Esophagus muscularis mucosa (tissue), 4 donors: ENCODE results near the gene MLANA.

Experiments
- EP300 ChIP-seq: sonication (generic); formaldehyde crosslinking; IDR thresholded peaks from one replicate; pipeline ENCODE4 v1.6.1; 2017; ENCODE audit warnings: antibody characterized with exemption
- POLR2A ChIP-seq: fragments of 450-650 bp; IDR thresholded peaks from one replicate; pipeline ENCODE4 v1.6.1; 2017; ENCODE audit warnings: antibody characterized with exemption, moderate library complexity, mild to moderate bottlenecking, low read depth
- POLR2AphosphoS5 ChIP-seq, 2 donors: sonication (generic); formaldehyde crosslinking; IDR thresholded peaks; one replicate each; pipeline ENCODE4 v1.6.1; 2017; ENCODE audit warnings: antibody characterized with exemption in 2 of 2
- TF ChIP-seq, protein P1 (sequence below), 3 experiments: fragments of 200-600 bp in 2 of 3; fragments of 450-650 bp in 1 of 3; sonication (generic) in 2 of 3; IDR thresholded peaks; one replicate each; pipeline ENCODE4 v1.5.1; 2017 to 2019; ENCODE audit warnings: antibody characterized with exemption in 3 of 3, mild to moderate bottlenecking in 2 of 3, moderate library complexity in 1 of 3

- TF ChIP-seq POLR2A (no peak), EP300 (no peak), POLR2AphosphoS5 (IDR thresholded peaks at IDR 0.05) (no peak)
- TF ChIP-seq, protein P1, sequence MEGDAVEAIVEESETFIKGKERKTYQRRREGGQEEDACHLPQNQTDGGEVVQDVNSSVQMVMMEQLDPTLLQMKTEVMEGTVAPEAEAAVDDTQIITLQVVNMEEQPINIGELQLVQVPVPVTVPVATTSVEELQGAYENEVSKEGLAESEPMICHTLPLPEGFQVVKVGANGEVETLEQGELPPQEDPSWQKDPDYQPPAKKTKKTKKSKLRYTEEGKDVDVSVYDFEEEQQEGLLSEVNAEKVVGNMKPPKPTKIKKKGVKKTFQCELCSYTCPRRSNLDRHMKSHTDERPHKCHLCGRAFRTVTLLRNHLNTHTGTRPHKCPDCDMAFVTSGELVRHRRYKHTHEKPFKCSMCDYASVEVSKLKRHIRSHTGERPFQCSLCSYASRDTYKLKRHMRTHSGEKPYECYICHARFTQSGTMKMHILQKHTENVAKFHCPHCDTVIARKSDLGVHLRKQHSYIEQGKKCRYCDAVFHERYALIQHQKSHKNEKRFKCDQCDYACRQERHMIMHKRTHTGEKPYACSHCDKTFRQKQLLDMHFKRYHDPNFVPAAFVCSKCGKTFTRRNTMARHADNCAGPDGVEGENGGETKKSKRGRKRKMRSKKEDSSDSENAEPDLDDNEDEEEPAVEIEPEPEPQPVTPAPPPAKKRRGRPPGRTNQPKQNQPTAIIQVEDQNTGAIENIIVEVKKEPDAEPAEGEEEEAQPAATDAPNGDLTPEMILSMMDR (IDR thresholded peaks at IDR 0.05), result no peak
Observed at GRCh38 chr9:5853617-5854016, 37.1 kb upstream of the MLANA start.
